Upper lobe of right lung (tissue), 1 donor: ENCODE data around the gene MIPEP. TPM values are rescaled to one million over a fixed set of nuclear protein-coding genes. Genes with fewer than 3 reads are reported as not detected.

Experiments used
- ATAC-seq: fragments of 200-7000 bp; cut with Tn5 transposase; one replicate; pipeline ENCODE4 v1.9.1; 2020; ENCODE audit warnings: mild to moderate bottlenecking, moderate library complexity
- DNase-seq: peaks from one replicate; pipeline ENCODE4 v3.0.0-alpha.2; 2020
- H3K27ac ChIP-seq: fragments of 200-600 bp; one replicate; pipeline ENCODE4 v1.8.0; 2022
- H3K27me3 ChIP-seq: fragments of 200-600 bp; one replicate; pipeline ENCODE4 v1.8.0; 2022; ENCODE audit warnings: mild to moderate bottlenecking
- H3K36me3 ChIP-seq: fragments of 200-600 bp; one replicate; pipeline ENCODE4 v1.8.0; 2022
- H3K4me1 ChIP-seq: fragments of 200-600 bp; one replicate; pipeline ENCODE4 v1.8.0; 2022
- H3K4me3 ChIP-seq: fragments of 200-600 bp; one replicate; pipeline ENCODE4 v1.8.0; 2022; ENCODE audit warnings: mild to moderate bottlenecking
- H3K9me3 ChIP-seq: fragments of 200-600 bp; one replicate; pipeline ENCODE4 v1.8.0; 2022
- CTCF ChIP-seq: fragments of 200-600 bp; IDR thresholded peaks from one replicate; pipeline ENCODE4 v1.8.0; 2022; ENCODE audit warnings: antibody characterized with exemption
- intact Hi-C: fragments of 100-400 bp; cut with DNase I; formaldehyde crosslinking; loops from one replicate; pipeline ENCODE4 v1.11.0; 2022
- total RNA-seq: library from RNA; stranded (reverse); fragmentation: NEBNext Ultra II Directional; extraction: Animal tissue kit (Norgen Biotek cat#: 25700); gene quantifications from one replicate; pipeline ENCODE4 v1.2.1, GENCODE V29; 2021
- donor health status: DM: no; HTN: yes; CAD: no; lungs with severe emphysema.

Gene MIPEP
- total RNA-seq, 1 donor from 2014 or later: 13.3 TPM

- H3K4me3 ChIP-seq: no peak overlapping the region
- H3K27ac ChIP-seq: no peak overlapping the region
- no peaks in the 10 kb centered on the region for H3K36me3 ChIP-seq
- no peak for DNase-seq
- H3K9me3 ChIP-seq: no peaks in the 10 kb centered on the region
- no peaks in the 10 kb centered on the region for H3K4me1 ChIP-seq
- TF ChIP-seq CTCF: no peak
- no peaks in the 10 kb centered on the region for H3K27me3 ChIP-seq
- intact Hi-C loops: no loop called here
- no peak for ATAC-seq
These were observed 204.6 kb downstream of the MIPEP start for GRCh38 chr13:23684647-23685046.

DNA sequence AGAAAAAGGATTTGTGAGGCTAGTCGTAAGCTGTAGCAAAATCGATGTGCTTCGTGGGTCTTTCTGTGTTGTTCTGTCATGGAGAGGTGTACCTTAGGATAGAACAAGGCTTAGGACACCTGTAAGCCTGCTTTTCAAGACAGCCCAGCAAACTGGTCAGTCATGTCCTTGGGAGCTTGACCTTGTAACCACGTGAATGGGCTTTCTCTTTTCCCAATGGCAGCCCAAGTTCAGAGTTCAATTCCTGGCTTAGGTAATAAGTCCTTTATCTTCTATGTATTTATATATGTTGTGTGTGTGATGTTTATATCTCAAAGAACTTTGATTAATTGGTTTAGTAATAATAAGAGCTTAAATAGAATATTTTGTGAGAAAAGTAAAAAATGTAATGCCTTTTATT, 206.1 kb downstream of the MIPEP start:
- ATAC-seq: no peak
- Histone ChIP-seq H3K27ac (no peak overlapping the region), H3K27me3 (no peaks in the 10 kb centered on the region), H3K9me3 (no peaks in the 10 kb centered on the region), H3K36me3 (no peaks in the 10 kb centered on the region), H3K4me3 (no peak overlapping the region), H3K4me1 (peaks cover 8% of the 10 kb centered on the region)
- intact Hi-C loops: no loop called here
- DNase-seq: no peak
- no peak for TF ChIP-seq CTCF

GRCh38 chr13:23680845-23681669, 208.1 kb downstream of the MIPEP start:
- Histone ChIP-seq H3K4me1 (peaks cover 8% of the 10 kb centered on the region), H3K36me3 (no peaks in the 10 kb centered on the region), H3K27me3 (no peaks in the 10 kb centered on the region), H3K4me3 (no peak overlapping the region), H3K27ac (no peak overlapping the region), H3K9me3 (no peaks in the 10 kb centered on the region)
- TF ChIP-seq CTCF: no peak
- no peak for ATAC-seq
- no peak for DNase-seq
- intact Hi-C loops: no loop called here

Other genes with a start within 250 kb of the MIPEP start
- gene C1QTNF9B, start 8.1 kb upstream of the MIPEP start, total RNA-seq: not detected